SK-N-SH treated with all-trans-retinoic acid at 6 μM for 48 hours (cell line): ENCODE results near the gene LRP10.

ENCODE experiments used
- ATAC-seq: fragments of 200-7000 bp; cut with Tn5 transposase; 3 replicates; pipeline ENCODE4 v1.9.1; 2020; ENCODE audit warnings: mild to moderate bottlenecking, moderate library complexity
- ARNTL ChIP-seq: fragments of 450-650 bp; formaldehyde crosslinking; IDR thresholded peaks from 2 replicates; pipeline ENCODE4 v1.5.0; 2020; ENCODE audit warnings: low read depth, mild to moderate bottlenecking, moderate library complexity, borderline replicate concordance
- BACH2 ChIP-seq: fragments of 250-450 bp; sonication (Bioruptor Pico); IDR thresholded peaks from 2 replicates; pipeline ENCODE4 v1.9.0; 2021; ENCODE audit warnings: mild to moderate bottlenecking, borderline replicate concordance
- CSDC2 ChIP-seq: fragments of 250-450 bp; sonication (Bioruptor Pico); IDR thresholded peaks from 2 replicates; pipeline ENCODE4 v1.5.0; 2020; ENCODE audit warnings: mild to moderate bottlenecking, moderate library complexity
- ESRRG ChIP-seq: fragments of 250-450 bp; sonication (Bioruptor Pico); IDR thresholded peaks from 2 replicates; pipeline ENCODE4 v1.6.1; 2021; ENCODE audit warnings: mild to moderate bottlenecking
- GLIS3 ChIP-seq: fragments of 250-450 bp; sonication (Bioruptor Pico); IDR thresholded peaks from 2 replicates; pipeline ENCODE4 v1.5.0; 2020; ENCODE audit warnings: mild to moderate bottlenecking, moderate library complexity
- ISL1 ChIP-seq: fragments of 250-450 bp; sonication (Bioruptor Pico); IDR thresholded peaks from 2 replicates; pipeline ENCODE4 v2.1.2; 2022; ENCODE audit warnings: mild to moderate bottlenecking, moderate library complexity
- OSR1 ChIP-seq: fragments of 250-450 bp; sonication (Bioruptor Pico); IDR thresholded peaks from 2 replicates; pipeline ENCODE4 v1.8.0; 2022; ENCODE audit warnings: moderate library complexity, mild to moderate bottlenecking, inconsistent platforms
- PPARA ChIP-seq: fragments of 250-450 bp; sonication (Bioruptor Pico); IDR thresholded peaks from 2 replicates; pipeline ENCODE4 v1.5.0; 2020; ENCODE audit warnings: mild to moderate bottlenecking, borderline replicate concordance
- RARB ChIP-seq: fragments of 250-450 bp; sonication (Bioruptor Pico); IDR thresholded peaks from 2 replicates; pipeline ENCODE4 v1.8.0; 2021; ENCODE audit warnings: mild to moderate bottlenecking, moderate library complexity
- SNAI2 ChIP-seq: fragments of 250-450 bp; sonication (Bioruptor Pico); IDR thresholded peaks from 2 replicates; pipeline ENCODE4 v1.5.0; 2020; ENCODE audit warnings: mild to moderate bottlenecking, moderate library complexity
- TOX ChIP-seq: fragments of 250-450 bp; sonication (Bioruptor Pico); IDR thresholded peaks from 2 replicates; pipeline ENCODE4 v1.8.0; 2021; ENCODE audit warnings: mild to moderate bottlenecking, moderate library complexity, borderline replicate concordance
- ZC3H10 ChIP-seq: fragments of 250-450 bp; sonication (Bioruptor Pico); IDR thresholded peaks from 2 replicates; pipeline ENCODE4 v1.5.1; 2021; ENCODE audit warnings: mild to moderate bottlenecking, moderate library complexity
- ZFP3 ChIP-seq: fragments of 250-450 bp; sonication (Bioruptor Pico); IDR thresholded peaks from 2 replicates; pipeline ENCODE4 v1.5.0; 2020; ENCODE audit warnings: mild to moderate bottlenecking, moderate library complexity
- ZFP30 ChIP-seq: fragments of 450-650 bp; formaldehyde crosslinking; IDR thresholded peaks from 2 replicates; pipeline ENCODE4 v1.5.0; 2022; ENCODE audit warnings: mild to moderate bottlenecking, moderate library complexity
- ZNF565 ChIP-seq: fragments of 450-650 bp; formaldehyde crosslinking; conservative IDR thresholded peaks from 2 replicates; pipeline ENCODE4 v1.5.0; 2020; ENCODE audit warnings: low read depth, mild to moderate bottlenecking, moderate library complexity
- ZNF70 ChIP-seq: fragments of 450-650 bp; formaldehyde crosslinking; IDR thresholded peaks from 2 replicates; pipeline ENCODE4 v1.5.0; 2020; ENCODE audit warnings: mild to moderate bottlenecking, moderate library complexity
- ZNF8 ChIP-seq: fragments of 450-650 bp; formaldehyde crosslinking; IDR thresholded peaks from 2 replicates; pipeline ENCODE4 v1.5.0; 2020; ENCODE audit warnings: mild to moderate bottlenecking, moderate library complexity
- TF ChIP-seq, protein P1 (sequence below): fragments of 250-450 bp; sonication (Bioruptor Pico); IDR thresholded peaks from 2 replicates; pipeline ENCODE4 v1.8.0; 2021; ENCODE audit warnings: low read depth, mild to moderate bottlenecking, moderate library complexity, borderline replicate concordance
- TF ChIP-seq, protein P2 (sequence below): fragments of 250-450 bp; sonication (Bioruptor Pico); IDR thresholded peaks from 2 replicates; pipeline ENCODE4 v1.5.1; 2021; ENCODE audit warnings: mild to moderate bottlenecking, moderate library complexity
- TF ChIP-seq, protein P3 (sequence below): fragments of 250-450 bp; sonication (Bioruptor Pico); IDR thresholded peaks from 2 replicates; pipeline ENCODE4 v1.8.0; 2020; ENCODE audit warnings: mild to moderate bottlenecking, moderate library complexity, borderline replicate concordance

Gene LRP10

DNA sequence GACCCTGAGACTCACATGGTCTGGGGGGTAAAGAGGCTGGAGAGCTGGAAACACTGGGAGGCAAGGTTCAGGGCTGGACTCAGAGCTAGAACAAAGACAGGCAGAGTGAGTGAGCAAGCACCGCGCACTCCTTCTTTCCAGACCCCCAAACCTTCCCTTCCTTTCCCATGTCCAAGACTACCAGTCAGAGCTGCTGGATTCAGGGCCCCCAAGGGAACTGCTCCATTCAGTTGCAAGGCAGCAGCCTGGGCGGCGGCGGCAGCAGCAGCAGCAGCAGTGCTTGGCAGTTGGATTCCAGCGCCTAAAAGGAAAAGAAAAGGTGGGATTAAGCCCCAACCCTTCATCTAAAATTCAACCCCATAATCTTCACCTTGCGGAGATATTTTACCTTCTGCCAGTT lies 30.3 kb downstream of the LRP10 start:
- TF ChIP-seq GLIS3 (CRISPR knock-in tag) (no peak), CSDC2 (CRISPR knock-in tag) (no peak), OSR1 (CRISPR knock-in tag) (no peak), PPARA (CRISPR knock-in tag) (no peak), BACH2 (CRISPR knock-in tag) (no peak)
- ATAC-seq: no peak

DNA sequence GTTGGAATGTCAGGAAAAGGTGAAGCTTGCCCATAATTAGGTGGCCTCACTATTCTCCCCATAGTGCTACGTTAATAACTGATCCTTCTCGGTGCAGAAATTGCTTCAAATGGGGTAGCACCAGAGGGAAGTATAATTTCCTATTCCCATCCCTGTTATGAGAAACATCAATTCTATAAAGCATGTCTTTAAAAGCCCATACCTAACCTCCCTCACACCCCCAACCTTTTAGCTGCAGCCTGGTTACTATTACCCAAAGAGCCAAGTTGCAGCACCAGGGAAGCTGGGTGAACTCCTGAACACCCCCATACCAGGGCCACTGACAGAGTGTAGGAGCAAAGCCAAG lies 32.2 kb downstream of the LRP10 start:
- ATAC-seq: no peak
- TF ChIP-seq ZFP30 (CRISPR knock-in tag) (no peak), ISL1 (CRISPR knock-in tag) (no peak), ZC3H10 (CRISPR knock-in tag) (no peak), CSDC2 (CRISPR knock-in tag) (no peak), ZNF565 (CRISPR knock-in tag) (no peak), OSR1 (CRISPR knock-in tag) (no peak), ZNF8 (CRISPR knock-in tag) (no peak), ZFP3 (CRISPR knock-in tag) (no peak), ARNTL (CRISPR knock-in tag) (no peak)
- TF ChIP-seq, protein P1, sequence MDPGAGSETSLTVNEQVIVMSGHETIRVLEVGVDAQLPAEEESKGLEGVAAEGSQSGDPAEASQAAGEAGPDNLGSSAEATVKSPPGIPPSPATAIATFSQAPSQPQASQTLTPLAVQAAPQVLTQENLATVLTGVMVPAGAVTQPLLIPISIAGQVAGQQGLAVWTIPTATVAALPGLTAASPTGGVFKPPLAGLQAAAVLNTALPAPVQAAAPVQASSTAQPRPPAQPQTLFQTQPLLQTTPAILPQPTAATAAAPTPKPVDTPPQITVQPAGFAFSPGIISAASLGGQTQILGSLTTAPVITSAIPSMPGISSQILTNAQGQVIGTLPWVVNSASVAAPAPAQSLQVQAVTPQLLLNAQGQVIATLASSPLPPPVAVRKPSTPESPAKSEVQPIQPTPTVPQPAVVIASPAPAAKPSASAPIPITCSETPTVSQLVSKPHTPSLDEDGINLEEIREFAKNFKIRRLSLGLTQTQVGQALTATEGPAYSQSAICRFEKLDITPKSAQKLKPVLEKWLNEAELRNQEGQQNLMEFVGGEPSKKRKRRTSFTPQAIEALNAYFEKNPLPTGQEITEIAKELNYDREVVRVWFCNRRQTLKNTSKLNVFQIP (CRISPR knock-in tag): no peak

DNA sequence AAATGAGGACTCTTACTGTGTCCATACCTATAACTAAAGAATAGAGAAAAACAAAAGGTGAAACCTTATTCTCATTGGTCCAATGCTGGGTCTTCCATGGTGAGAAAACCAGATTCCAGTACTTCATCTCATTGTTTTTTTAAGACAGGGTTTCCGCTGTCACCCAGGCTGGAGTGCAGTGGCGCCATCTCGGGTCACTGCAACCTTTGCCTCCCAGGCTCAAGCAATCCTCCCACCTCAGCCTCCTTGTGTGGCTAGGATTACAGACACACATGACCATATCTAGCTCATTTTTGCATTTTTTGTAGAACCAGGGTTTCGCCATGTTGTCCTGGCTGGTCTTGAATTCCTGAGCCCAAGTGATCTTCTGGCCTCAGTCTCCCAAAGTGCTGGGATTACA lies 34.1 kb downstream of the LRP10 start:
- TF ChIP-seq TOX: no peak
- no peak for TF ChIP-seq ZFP30 (CRISPR knock-in tag)
- TF ChIP-seq ZNF70 (CRISPR knock-in tag): no peak
- TF ChIP-seq, protein P2, sequence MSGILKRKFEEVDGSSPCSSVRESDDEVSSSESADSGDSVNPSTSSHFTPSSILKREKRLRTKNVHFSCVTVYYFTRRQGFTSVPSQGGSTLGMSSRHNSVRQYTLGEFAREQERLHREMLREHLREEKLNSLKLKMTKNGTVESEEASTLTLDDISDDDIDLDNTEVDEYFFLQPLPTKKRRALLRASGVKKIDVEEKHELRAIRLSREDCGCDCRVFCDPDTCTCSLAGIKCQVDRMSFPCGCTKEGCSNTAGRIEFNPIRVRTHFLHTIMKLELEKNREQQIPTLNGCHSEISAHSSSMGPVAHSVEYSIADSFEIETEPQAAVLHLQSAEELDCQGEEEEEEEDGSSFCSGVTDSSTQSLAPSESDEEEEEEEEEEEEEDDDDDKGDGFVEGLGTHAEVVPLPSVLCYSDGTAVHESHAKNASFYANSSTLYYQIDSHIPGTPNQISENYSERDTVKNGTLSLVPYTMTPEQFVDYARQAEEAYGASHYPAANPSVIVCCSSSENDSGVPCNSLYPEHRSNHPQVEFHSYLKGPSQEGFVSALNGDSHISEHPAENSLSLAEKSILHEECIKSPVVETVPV (CRISPR knock-in tag): no peak
- TF ChIP-seq CSDC2 (CRISPR knock-in tag): no peak
- no peak for TF ChIP-seq RARB (CRISPR knock-in tag)
- no peak for TF ChIP-seq OSR1 (CRISPR knock-in tag)
- no peak for TF ChIP-seq ZC3H10 (CRISPR knock-in tag)
- no peak for TF ChIP-seq ARNTL (CRISPR knock-in tag)
- no peak for TF ChIP-seq ESRRG (CRISPR knock-in tag)
- TF ChIP-seq SNAI2 (CRISPR knock-in tag): no peak
- no peak for ATAC-seq

DNA sequence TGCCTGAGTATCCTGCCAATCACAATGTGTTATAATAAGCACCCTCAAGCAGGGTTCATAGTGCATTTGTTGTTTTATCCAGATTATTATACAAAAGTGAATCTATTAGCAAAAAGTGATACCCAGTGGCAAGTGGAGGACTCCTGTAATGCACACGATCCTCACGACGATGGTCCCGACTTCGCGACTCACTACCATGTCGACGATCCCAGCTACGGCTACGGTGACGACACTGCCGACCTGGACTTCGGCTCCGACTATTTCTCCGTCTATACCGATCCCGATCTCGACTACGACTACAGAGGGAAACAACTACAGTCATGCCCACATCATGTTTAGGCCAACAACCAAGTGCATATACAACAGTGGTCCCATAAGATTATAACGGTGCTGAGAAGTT lies 34.5 kb downstream of the LRP10 start:
- TF ChIP-seq GLIS3 (CRISPR knock-in tag) (no peak), ZFP30 (CRISPR knock-in tag) (no peak), SNAI2 (CRISPR knock-in tag) (no peak), ZNF565 (CRISPR knock-in tag) (no peak), ZC3H10 (CRISPR knock-in tag) (no peak), ZFP3 (CRISPR knock-in tag) (no peak), OSR1 (CRISPR knock-in tag) (no peak), BACH2 (CRISPR knock-in tag) (no peak), ARNTL (CRISPR knock-in tag) (no peak), ZNF8 (CRISPR knock-in tag) (no peak), ESRRG (CRISPR knock-in tag) (no peak)
- TF ChIP-seq, protein P1 (CRISPR knock-in tag): no peak
- TF ChIP-seq, protein P3, sequence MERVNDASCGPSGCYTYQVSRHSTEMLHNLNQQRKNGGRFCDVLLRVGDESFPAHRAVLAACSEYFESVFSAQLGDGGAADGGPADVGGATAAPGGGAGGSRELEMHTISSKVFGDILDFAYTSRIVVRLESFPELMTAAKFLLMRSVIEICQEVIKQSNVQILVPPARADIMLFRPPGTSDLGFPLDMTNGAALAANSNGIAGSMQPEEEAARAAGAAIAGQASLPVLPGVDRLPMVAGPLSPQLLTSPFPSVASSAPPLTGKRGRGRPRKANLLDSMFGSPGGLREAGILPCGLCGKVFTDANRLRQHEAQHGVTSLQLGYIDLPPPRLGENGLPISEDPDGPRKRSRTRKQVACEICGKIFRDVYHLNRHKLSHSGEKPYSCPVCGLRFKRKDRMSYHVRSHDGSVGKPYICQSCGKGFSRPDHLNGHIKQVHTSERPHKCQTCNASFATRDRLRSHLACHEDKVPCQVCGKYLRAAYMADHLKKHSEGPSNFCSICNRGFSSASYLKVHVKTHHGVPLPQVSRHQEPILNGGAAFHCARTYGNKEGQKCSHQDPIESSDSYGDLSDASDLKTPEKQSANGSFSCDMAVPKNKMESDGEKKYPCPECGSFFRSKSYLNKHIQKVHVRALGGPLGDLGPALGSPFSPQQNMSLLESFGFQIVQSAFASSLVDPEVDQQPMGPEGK (CRISPR knock-in tag): no peak
- TF ChIP-seq, all 23 proteins: peak for 0
- ATAC-seq: no peak

DNA sequence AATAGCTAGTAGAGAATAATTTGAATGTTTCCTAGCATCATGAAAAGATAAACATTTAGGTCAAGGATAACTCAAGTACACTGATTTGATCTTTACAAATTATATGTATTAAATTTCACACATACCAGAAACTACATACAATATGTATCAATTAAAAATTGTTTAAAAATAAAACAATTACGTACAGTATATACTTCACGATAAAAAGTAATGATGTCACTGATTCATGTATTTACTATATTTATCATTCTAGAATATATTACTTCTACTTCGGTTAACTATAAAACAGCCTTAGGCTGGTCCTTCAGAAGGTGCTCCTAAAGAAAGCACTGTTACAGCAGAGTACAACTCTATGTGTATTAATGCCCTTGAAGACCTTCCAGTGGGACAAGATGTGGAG lies 35.9 kb downstream of the LRP10 start:
- no peak for ATAC-seq
- TF ChIP-seq, protein P3 (CRISPR knock-in tag): no peak
- no peak for TF ChIP-seq ZNF8 (CRISPR knock-in tag)
- TF ChIP-seq, protein P1 (CRISPR knock-in tag): no peak
- TF ChIP-seq ZFP3 (CRISPR knock-in tag): no peak
- TF ChIP-seq BACH2 (CRISPR knock-in tag): no peak
- no peak for TF ChIP-seq OSR1 (CRISPR knock-in tag)
- no peak for TF ChIP-seq GLIS3 (CRISPR knock-in tag)
- TF ChIP-seq, protein P2 (CRISPR knock-in tag): no peak
- no peak for TF ChIP-seq ZNF70 (CRISPR knock-in tag)
